ENCODE measurements around the gene TRIO. TPM values are rescaled to one million over a fixed set of nuclear protein-coding genes. Genes with fewer than 3 reads are reported as not detected.
A peak's percentile ranks its signal among the peaks of the same experiment; 100 is the strongest.

Gene TRIO
- total RNA-seq, 1 donor from 2014 or later, result 148 TPM

GRCh38 chr5:14189680-14190079 lies 46.5 kb downstream of the TRIO start:
- no peaks in the 10 kb centered on the region for H3K9me3 ChIP-seq
- no peak overlapping the region for H3K27ac ChIP-seq
- no peak for TF ChIP-seq CTCF (IDR thresholded peaks at IDR 0.05)
- H3K27me3 ChIP-seq, result no peaks in the 10 kb centered on the region
- DNase-seq (no peak), ATAC-seq (no peak)
- no peak overlapping the region for H3K4me3 ChIP-seq
- intact Hi-C loops (cut with DNase I), result no loop called here
- peaks cover 50% of the 10 kb centered on the region for H3K4me1 ChIP-seq
- H3K36me3 ChIP-seq, result no peaks in the 10 kb centered on the region

GRCh38 chr5:14190194-14191164 lies 47.3 kb downstream of the TRIO start:
- H3K36me3 ChIP-seq, result no peaks in the 10 kb centered on the region
- peak overlapping the region; percentile 32 for H3K27ac ChIP-seq
- no peak for DNase-seq
- ATAC-seq, result peak; percentile 66
- no peaks in the 10 kb centered on the region for H3K27me3 ChIP-seq
- H3K4me3 ChIP-seq, result no peak overlapping the region
- no peak for TF ChIP-seq CTCF (IDR thresholded peaks at IDR 0.05)
- H3K4me1 ChIP-seq, result peaks cover 43% of the 10 kb centered on the region
- H3K9me3 ChIP-seq, result no peaks in the 10 kb centered on the region
- intact Hi-C loops (cut with DNase I), result no loop called here

GRCh38 chr5:14191325-14191724 lies 48.2 kb downstream of the TRIO start:
- no peak overlapping the region for H3K27ac ChIP-seq
- intact Hi-C loops (cut with DNase I), result no loop called here
- H3K4me1 ChIP-seq, result peaks cover 35% of the 10 kb centered on the region

GRCh38 chr5:14193496-14193895 lies 50.4 kb downstream of the TRIO start:
- Histone ChIP-seq H3K9me3 (no peaks in the 10 kb centered on the region), H3K27ac (no peak overlapping the region), H3K4me1 (peaks cover 25% of the 10 kb centered on the region), H3K27me3 (no peaks in the 10 kb centered on the region), H3K36me3 (no peaks in the 10 kb centered on the region), H3K4me3 (no peak overlapping the region)
- ATAC-seq (no peak), DNase-seq (no peak)
- intact Hi-C loops (cut with DNase I), result no loop called here
- no peak for TF ChIP-seq CTCF (IDR thresholded peaks at IDR 0.05)

More at GRCh38 chr5:14191325-14191724, 48.2 kb downstream of the TRIO start:
- Histone ChIP-seq H3K4me3 (no peak overlapping the region), H3K36me3 (no peaks in the 10 kb centered on the region), H3K9me3 (no peaks in the 10 kb centered on the region), H3K27me3 (no peaks in the 10 kb centered on the region)
- DNase-seq (no peak), ATAC-seq (peak; percentile 21)
- no peak for TF ChIP-seq CTCF (IDR thresholded peaks at IDR 0.05)

- ATAC-seq (no peak), DNase-seq (no peak)
- intact Hi-C loops (cut with DNase I), result no loop called here
- Histone ChIP-seq H3K4me1 (peaks cover 23% of the 10 kb centered on the region), H3K27me3 (no peaks in the 10 kb centered on the region), H3K36me3 (no peaks in the 10 kb centered on the region), H3K4me3 (no peak overlapping the region), H3K9me3 (no peaks in the 10 kb centered on the region), H3K27ac (no peak overlapping the region)
- TF ChIP-seq CTCF (IDR thresholded peaks at IDR 0.05), result no peak
Measured at GRCh38 chr5:14195588-14195987, 52.4 kb downstream of the TRIO start.

Measured in upper lobe of right lung (tissue), 1 donor.